ENCODE data around the gene DEFB119.
"Not testable (repeated sequence)": the region's sequence is repeated elsewhere in the genome, so short reads cannot be mapped to it uniquely, and the experiment has no call there.

The DEFB119 gene

GRCh38 chr20:31392836-31393235 is 2.4 kb upstream of the DEFB119 start:
- H2BK12ac ChIP-seq (ENCODE audit: low read length in 2 of 2), result no peak overlapping the region
- H2BK5ac ChIP-seq (ENCODE audit: low read depth, low read length, poor library complexity, severe bottlenecking), result no peak overlapping the region
- no peak overlapping the region for H3K4ac ChIP-seq (ENCODE audit: low read depth in 1 of 2, low read length in 2 of 2)
- no peak overlapping the region for H3K14ac ChIP-seq (ENCODE audit: low read length in 2 of 2)
- H3K27ac ChIP-seq (ENCODE audit: low read length, poor library complexity, severe bottlenecking), result no peak overlapping the region
- H3K4me2 ChIP-seq (ENCODE audit: low read length, poor library complexity, severe bottlenecking), result no peak overlapping the region
- no peak for DNase-seq
- no peak overlapping the region for H3K23ac ChIP-seq (ENCODE audit: low read length in 2 of 2)
- no peak overlapping the region for H4K8ac ChIP-seq (ENCODE audit: low read length)
- H4K91ac ChIP-seq (ENCODE audit: low read length), result no peak overlapping the region
- H3K36me3 ChIP-seq (ENCODE audit: control insufficient read depth in 1 of 2, insufficient read depth in 2 of 2, low read depth in 1 of 2, low read length in 2 of 2), result no peaks in the 10 kb centered on the region
- no peak overlapping the region for H3K4me3 ChIP-seq (ENCODE audit: insufficient read depth in 1 of 2, low read depth in 1 of 2, low read length in 2 of 2)
- H2BK120ac ChIP-seq (ENCODE audit: low read depth, low read length), result no peak overlapping the region
- H3K9me3 ChIP-seq (ENCODE audit: control insufficient read depth, low read length), result no peaks in the 10 kb centered on the region
- no peaks in the 10 kb centered on the region for H3K4me1 ChIP-seq (ENCODE audit: control insufficient read depth, insufficient read depth, low read depth, low read length)
- no peaks in the 10 kb centered on the region for H3K79me1 ChIP-seq (replicated peaks; ENCODE audit: low read length, poor library complexity, severe bottlenecking)
- no peak overlapping the region for H2AK5ac ChIP-seq (ENCODE audit: low read length, severe bottlenecking)
- H2AFZ ChIP-seq (ENCODE audit: low read depth, low read length), result no peak overlapping the region
- no peaks in the 10 kb centered on the region for H3K27me3 ChIP-seq (ENCODE audit: control insufficient read depth in 1 of 2, insufficient read depth in 1 of 2, low read length in 2 of 2)
- H2BK15ac ChIP-seq (ENCODE audit: low read depth, poor library complexity, severe bottlenecking), result no peak overlapping the region
- H3K18ac ChIP-seq (ENCODE audit: low read depth in 1 of 2, low read length in 2 of 2), result no peak overlapping the region
- WGBS, result 39% methylated on average over 2 of the region's 2 CpGs
- H3K9ac ChIP-seq (ENCODE audit: low read length), result no peak overlapping the region

GRCh38 chr20:31374346-31374745 is 16.0 kb downstream of the DEFB119 start:
- no peak overlapping the region for H2BK5ac ChIP-seq (ENCODE audit: low read depth, low read length, poor library complexity, severe bottlenecking)
- H2AK5ac ChIP-seq (ENCODE audit: low read length, severe bottlenecking), result no peak overlapping the region
- H4K91ac ChIP-seq (ENCODE audit: low read length), result no peak overlapping the region
- no peak overlapping the region for H3K4me3 ChIP-seq (ENCODE audit: insufficient read depth in 1 of 2, low read depth in 1 of 2, low read length in 2 of 2)
- H4K8ac ChIP-seq (ENCODE audit: low read length), result no peak overlapping the region
- no peak overlapping the region for H3K4me2 ChIP-seq (ENCODE audit: low read length, poor library complexity, severe bottlenecking)
- no peaks in the 10 kb centered on the region for H3K27me3 ChIP-seq (ENCODE audit: control insufficient read depth in 1 of 2, insufficient read depth in 1 of 2, low read length in 2 of 2)
- no peak overlapping the region for H3K23ac ChIP-seq (ENCODE audit: low read length in 2 of 2)
- no peak overlapping the region for H2BK12ac ChIP-seq (ENCODE audit: low read length in 2 of 2)
- H3K18ac ChIP-seq (ENCODE audit: low read depth in 1 of 2, low read length in 2 of 2), result no peak overlapping the region
- no peak overlapping the region for H3K9ac ChIP-seq (ENCODE audit: low read length)
- H3K4ac ChIP-seq (ENCODE audit: low read depth in 1 of 2, low read length in 2 of 2), result no peak overlapping the region
- no peak overlapping the region for H2AFZ ChIP-seq (ENCODE audit: low read depth, low read length)
- no peaks in the 10 kb centered on the region for H3K4me1 ChIP-seq (ENCODE audit: control insufficient read depth, insufficient read depth, low read depth, low read length)
- H2BK15ac ChIP-seq (ENCODE audit: low read depth, poor library complexity, severe bottlenecking), result no peak overlapping the region
- no peak overlapping the region for H3K14ac ChIP-seq (ENCODE audit: low read length in 2 of 2)
- H2BK120ac ChIP-seq (ENCODE audit: low read depth, low read length), result no peak overlapping the region
- H3K27ac ChIP-seq (ENCODE audit: low read length, poor library complexity, severe bottlenecking), result no peak overlapping the region
- WGBS, result 57% methylated on average over 1 of the region's 2 CpGs
- no peaks in the 10 kb centered on the region for H3K36me3 ChIP-seq (ENCODE audit: control insufficient read depth in 1 of 2, insufficient read depth in 2 of 2, low read depth in 1 of 2, low read length in 2 of 2)
- no peaks in the 10 kb centered on the region for H3K79me1 ChIP-seq (replicated peaks; ENCODE audit: low read length, poor library complexity, severe bottlenecking)
- DNase-seq, result no peak
- H3K9me3 ChIP-seq (ENCODE audit: control insufficient read depth, low read length), result no peaks in the 10 kb centered on the region

GRCh38 chr20:31368301-31368700 is 22.1 kb downstream of the DEFB119 start, which contains the start of gene DEFB118:
Gene DEFB118, plus strand, starts transcription at chr20:31368601. Its CDS starts 50 bp downstream, at chr20:31368651.
- no peak within 1 kb of the TSS for H2BK120ac ChIP-seq (ENCODE audit: low read depth, low read length)
- H3K14ac ChIP-seq (ENCODE audit: low read length in 2 of 2), result no peak within 1 kb of the TSS
- H3K79me1 ChIP-seq (replicated peaks; ENCODE audit: low read length, poor library complexity, severe bottlenecking), result no peaks in the 10 kb centered on the region
- no peak within 1 kb of the TSS for H2BK15ac ChIP-seq (ENCODE audit: low read depth, poor library complexity, severe bottlenecking)
- no peak within 1 kb of the TSS for H2BK5ac ChIP-seq (ENCODE audit: low read depth, low read length, poor library complexity, severe bottlenecking)
- H3K4ac ChIP-seq (ENCODE audit: low read depth in 1 of 2, low read length in 2 of 2), result no peak within 1 kb of the TSS
- no peak within 1 kb of the TSS for H2BK12ac ChIP-seq (ENCODE audit: low read length in 2 of 2)
- H3K18ac ChIP-seq (ENCODE audit: low read depth in 1 of 2, low read length in 2 of 2), result no peak within 1 kb of the TSS
- H3K4me1 ChIP-seq (ENCODE audit: control insufficient read depth, insufficient read depth, low read depth, low read length), result no peaks in the 10 kb centered on the region
- H2AK5ac ChIP-seq (ENCODE audit: low read length, severe bottlenecking), result no peak within 1 kb of the TSS
- H4K8ac ChIP-seq (ENCODE audit: low read length), result no peak within 1 kb of the TSS
- H3K27ac ChIP-seq (ENCODE audit: low read length, poor library complexity, severe bottlenecking), result no peak within 1 kb of the TSS
- no peaks in the 10 kb centered on the region for H3K9me3 ChIP-seq (ENCODE audit: control insufficient read depth, low read length)
- no peaks in the 10 kb centered on the region for H3K27me3 ChIP-seq (ENCODE audit: control insufficient read depth in 1 of 2, insufficient read depth in 1 of 2, low read length in 2 of 2)
- no peak within 1 kb of the TSS for H3K4me3 ChIP-seq (ENCODE audit: insufficient read depth in 1 of 2, low read depth in 1 of 2, low read length in 2 of 2)
- no peak within 1 kb of the TSS for H2AFZ ChIP-seq (ENCODE audit: low read depth, low read length)
- no peak within 1 kb of the TSS for H3K4me2 ChIP-seq (ENCODE audit: low read length, poor library complexity, severe bottlenecking)
- no peak within 1 kb of the TSS for H4K91ac ChIP-seq (ENCODE audit: low read length)
- H3K36me3 ChIP-seq (ENCODE audit: control insufficient read depth in 1 of 2, insufficient read depth in 2 of 2, low read depth in 1 of 2, low read length in 2 of 2), result no peaks in the 10 kb centered on the region
- no peak for DNase-seq
- no peak within 1 kb of the TSS for H3K23ac ChIP-seq (ENCODE audit: low read length in 2 of 2)
- no peak within 1 kb of the TSS for H3K9ac ChIP-seq (ENCODE audit: low read length)
- 52% methylated on average over 2 of the region's 2 CpGs for WGBS

- H3K18ac ChIP-seq (ENCODE audit: low read depth in 1 of 2, low read length in 2 of 2); H4K8ac ChIP-seq (ENCODE audit: low read length); H3K4ac ChIP-seq (ENCODE audit: low read depth in 1 of 2, low read length in 2 of 2); DNase-seq; H3K4me2 ChIP-seq (ENCODE audit: low read length, poor library complexity, severe bottlenecking); H3K14ac ChIP-seq (ENCODE audit: low read length in 2 of 2); H3K79me1 ChIP-seq (replicated peaks; ENCODE audit: low read length, poor library complexity, severe bottlenecking); H3K23ac ChIP-seq (ENCODE audit: low read length in 2 of 2); H2AK5ac ChIP-seq (ENCODE audit: low read length, severe bottlenecking); H2BK5ac ChIP-seq (ENCODE audit: low read depth, low read length, poor library complexity, severe bottlenecking); H2AFZ ChIP-seq (ENCODE audit: low read depth, low read length); H2BK15ac ChIP-seq (ENCODE audit: low read depth, poor library complexity, severe bottlenecking); H4K91ac ChIP-seq (ENCODE audit: low read length); H3K36me3 ChIP-seq (ENCODE audit: control insufficient read depth in 1 of 2, insufficient read depth in 2 of 2, low read depth in 1 of 2, low read length in 2 of 2); H2BK120ac ChIP-seq (ENCODE audit: low read depth, low read length); H3K4me1 ChIP-seq (ENCODE audit: control insufficient read depth, insufficient read depth, low read depth, low read length); H3K9me3 ChIP-seq (ENCODE audit: control insufficient read depth, low read length); H3K27ac ChIP-seq (ENCODE audit: low read length, poor library complexity, severe bottlenecking); H2BK12ac ChIP-seq (ENCODE audit: low read length in 2 of 2); H3K9ac ChIP-seq (ENCODE audit: low read length); H3K4me3 ChIP-seq (ENCODE audit: insufficient read depth in 1 of 2, low read depth in 1 of 2, low read length in 2 of 2); H3K27me3 ChIP-seq (ENCODE audit: control insufficient read depth in 1 of 2, insufficient read depth in 1 of 2, low read length in 2 of 2): not testable (repeated sequence)
- WGBS, result 66% methylated on average over 5 of the region's 5 CpGs
Measured at GRCh38 chr20:31364272-31364671, 26.1 kb downstream of the DEFB119 start.
